Neutrophil (primary cell): ENCODE data around the gene DMD.

Experiments used
- H3K27ac ChIP-seq: fragments of 200-600 bp; sonication (generic); 2 replicates; pipeline ENCODE4 v1.5.1; 2016; ENCODE audit warnings: mild to moderate bottlenecking, moderate library complexity
- H3K27me3 ChIP-seq: fragments of 200-600 bp; sonication (generic); 2 replicates; pipeline ENCODE4 v1.6.0; 2016; ENCODE audit warnings: mild to moderate bottlenecking
- H3K36me3 ChIP-seq: fragments of 200-600 bp; sonication (generic); 2 replicates; pipeline ENCODE4 v1.5.1; 2017
- H3K4me1 ChIP-seq, 2 experiments: fragments of 200-600 bp in 1 of 2; sonication (generic) in 1 of 2; 1 replicate in 1 of 2; 2 replicates in 1 of 2; pipeline versions ENCODE4 v1.5.1 to v1.6.1; 2013 to 2016; ENCODE audit warnings: low read depth in 1 of 2, low read length in 1 of 2, mild to moderate bottlenecking in 1 of 2, moderate library complexity in 1 of 2; ENCODE audit not compliant: control insufficient read depth in 1 of 2, insufficient read depth in 1 of 2
- H3K4me3 ChIP-seq, 2 experiments: fragments of 200-600 bp in 1 of 2; sonication (generic) in 1 of 2; 1 replicate in 1 of 2; 2 replicates in 1 of 2; pipeline ENCODE4 v1.5.1; 2013 to 2016; ENCODE audit warnings: low read depth in 1 of 2, low read length in 1 of 2, mild to moderate bottlenecking in 1 of 2, moderate library complexity in 1 of 2
- H3K9me3 ChIP-seq: fragments of 200-600 bp; sonication (generic); 2 replicates; pipeline ENCODE4 v1.5.1; 2016
- TF ChIP-seq, protein P1 (sequence below): fragments of 200-600 bp; sonication (generic); IDR thresholded peaks from 2 replicates; pipeline ENCODE4 v1.5.1; 2016; ENCODE audit warnings: antibody characterized with exemption

DMD gene

DNA sequence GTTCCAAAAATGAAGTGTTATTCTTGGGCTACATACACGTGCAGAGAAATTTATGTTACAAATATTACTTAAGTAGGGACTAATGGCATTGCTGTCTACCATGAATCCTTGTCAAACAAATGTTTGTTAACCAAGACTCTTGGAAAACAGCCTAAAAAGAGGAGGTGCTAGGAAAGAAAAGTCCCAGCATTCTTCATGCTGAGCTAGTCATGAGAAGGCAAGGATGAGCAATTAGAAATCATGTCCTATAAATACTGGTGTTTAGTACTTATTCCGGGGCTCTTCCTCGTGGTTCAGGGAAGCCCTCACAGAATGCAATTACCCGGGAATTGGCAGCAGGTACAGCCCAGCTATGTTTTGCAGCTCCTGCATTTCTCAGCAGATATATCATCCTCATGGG, 1761.4 kb downstream of the DMD start:
- H3K36me3 ChIP-seq: no peaks in the 10 kb centered on the region
- H3K27me3 ChIP-seq: no peaks in the 10 kb centered on the region
- no peak overlapping the region for H3K27ac ChIP-seq
- TF ChIP-seq, protein P1, sequence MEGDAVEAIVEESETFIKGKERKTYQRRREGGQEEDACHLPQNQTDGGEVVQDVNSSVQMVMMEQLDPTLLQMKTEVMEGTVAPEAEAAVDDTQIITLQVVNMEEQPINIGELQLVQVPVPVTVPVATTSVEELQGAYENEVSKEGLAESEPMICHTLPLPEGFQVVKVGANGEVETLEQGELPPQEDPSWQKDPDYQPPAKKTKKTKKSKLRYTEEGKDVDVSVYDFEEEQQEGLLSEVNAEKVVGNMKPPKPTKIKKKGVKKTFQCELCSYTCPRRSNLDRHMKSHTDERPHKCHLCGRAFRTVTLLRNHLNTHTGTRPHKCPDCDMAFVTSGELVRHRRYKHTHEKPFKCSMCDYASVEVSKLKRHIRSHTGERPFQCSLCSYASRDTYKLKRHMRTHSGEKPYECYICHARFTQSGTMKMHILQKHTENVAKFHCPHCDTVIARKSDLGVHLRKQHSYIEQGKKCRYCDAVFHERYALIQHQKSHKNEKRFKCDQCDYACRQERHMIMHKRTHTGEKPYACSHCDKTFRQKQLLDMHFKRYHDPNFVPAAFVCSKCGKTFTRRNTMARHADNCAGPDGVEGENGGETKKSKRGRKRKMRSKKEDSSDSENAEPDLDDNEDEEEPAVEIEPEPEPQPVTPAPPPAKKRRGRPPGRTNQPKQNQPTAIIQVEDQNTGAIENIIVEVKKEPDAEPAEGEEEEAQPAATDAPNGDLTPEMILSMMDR: no peak
- H3K9me3 ChIP-seq: no peaks in the 10 kb centered on the region
- H3K4me1 ChIP-seq: no peaks in the 10 kb centered on the region
- H3K4me3 ChIP-seq: no peak overlapping the region

DNA sequence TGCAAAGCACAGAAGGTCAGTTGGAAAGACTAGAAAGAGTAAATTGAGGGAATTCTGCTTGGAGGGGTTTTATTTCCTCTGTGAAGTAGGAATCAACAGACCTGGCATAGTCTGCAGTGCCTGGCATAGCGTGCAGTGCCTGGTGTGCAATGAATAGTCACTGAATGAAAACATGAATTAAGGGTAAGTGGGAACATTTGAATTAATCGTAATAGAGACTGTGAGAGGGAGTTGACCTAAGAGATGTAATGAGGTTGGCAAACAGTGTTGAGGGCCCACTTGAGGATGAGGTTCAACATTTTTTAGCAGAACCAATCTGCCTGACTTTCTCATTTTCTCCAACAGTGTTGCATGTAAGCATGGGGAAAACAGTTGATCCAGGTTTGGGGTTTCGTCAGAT, 1762.3 kb downstream of the DMD start:
- no peak overlapping the region for H3K4me3 ChIP-seq
- TF ChIP-seq, protein P1: no peak
- H3K36me3 ChIP-seq: no peaks in the 10 kb centered on the region
- no peaks in the 10 kb centered on the region for H3K9me3 ChIP-seq
- no peaks in the 10 kb centered on the region for H3K27me3 ChIP-seq
- H3K27ac ChIP-seq: no peak overlapping the region
- no peaks in the 10 kb centered on the region for H3K4me1 ChIP-seq

DNA sequence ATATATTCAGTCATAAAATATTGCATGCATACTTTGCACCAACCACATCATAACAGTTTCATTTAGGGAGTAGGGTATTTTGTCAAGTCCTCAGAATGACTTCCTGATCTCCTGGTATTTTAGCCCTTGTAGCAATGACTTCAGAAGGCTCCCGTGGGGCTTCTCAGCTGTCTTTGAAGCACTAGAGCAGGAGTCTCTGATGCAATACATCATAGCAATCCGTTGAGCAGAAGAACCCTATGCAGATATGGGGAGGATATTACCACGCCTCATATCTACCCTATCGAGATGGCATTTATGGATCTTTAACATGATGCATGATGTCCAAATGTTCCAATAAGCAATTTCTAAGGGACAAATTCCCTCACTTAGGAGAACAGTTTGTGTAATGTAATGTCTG, 1765.8 kb downstream of the DMD start:
- Histone ChIP-seq H3K9me3 (no peaks in the 10 kb centered on the region), H3K4me3 (no peak overlapping the region), H3K4me1 (no peaks in the 10 kb centered on the region), H3K36me3 (no peaks in the 10 kb centered on the region), H3K27ac (no peak overlapping the region), H3K27me3 (no peaks in the 10 kb centered on the region)
- TF ChIP-seq, protein P1: no peak

DNA sequence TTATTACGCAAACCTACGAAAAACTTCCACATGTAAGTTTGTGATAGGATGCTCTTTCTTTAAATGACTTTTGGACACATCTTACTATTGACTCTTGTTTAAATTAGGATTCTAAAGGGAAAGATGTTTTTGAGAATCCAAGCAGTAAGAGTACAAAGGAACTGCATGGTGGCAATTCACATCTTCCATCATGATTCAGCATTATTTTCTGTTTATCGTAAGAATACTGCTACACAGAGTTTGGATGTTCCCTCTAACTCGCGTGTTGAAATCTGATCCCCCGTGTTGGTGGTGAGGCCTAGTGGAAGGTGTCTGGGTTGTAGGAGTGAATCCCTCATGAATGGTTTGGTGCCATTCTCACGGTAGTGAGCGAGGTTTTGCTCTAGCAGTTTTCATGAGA, 1767.7 kb downstream of the DMD start:
- Histone ChIP-seq H3K27ac (no peak overlapping the region), H3K4me3 (no peak overlapping the region), H3K27me3 (no peaks in the 10 kb centered on the region), H3K9me3 (no peaks in the 10 kb centered on the region), H3K4me1 (no peaks in the 10 kb centered on the region), H3K36me3 (no peaks in the 10 kb centered on the region)
- TF ChIP-seq, protein P1: no peak

DNA sequence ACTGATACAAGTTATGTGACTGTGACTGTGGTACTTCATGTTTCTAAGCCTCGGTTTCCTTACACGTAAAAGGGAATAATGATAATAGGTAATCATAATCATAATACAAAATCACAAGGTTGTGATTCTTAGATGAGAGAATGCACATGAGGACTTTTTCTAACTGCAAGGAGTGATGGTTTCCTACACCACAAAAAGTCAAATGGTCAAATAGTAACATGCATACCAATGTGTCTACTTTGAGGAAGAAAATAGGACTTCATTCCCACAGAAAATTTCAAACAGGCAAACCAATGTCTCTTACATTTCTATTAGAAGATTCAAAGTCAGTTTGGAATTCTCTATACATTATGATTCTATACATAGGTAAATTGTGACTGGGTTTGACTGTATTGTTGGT, 1770.8 kb downstream of the DMD start:
- Histone ChIP-seq H3K36me3 (no peaks in the 10 kb centered on the region), H3K9me3 (no peaks in the 10 kb centered on the region), H3K4me3 (no peak overlapping the region), H3K4me1 (no peaks in the 10 kb centered on the region), H3K27me3 (no peaks in the 10 kb centered on the region), H3K27ac (no peak overlapping the region)
- TF ChIP-seq, protein P1: no peak

DNA sequence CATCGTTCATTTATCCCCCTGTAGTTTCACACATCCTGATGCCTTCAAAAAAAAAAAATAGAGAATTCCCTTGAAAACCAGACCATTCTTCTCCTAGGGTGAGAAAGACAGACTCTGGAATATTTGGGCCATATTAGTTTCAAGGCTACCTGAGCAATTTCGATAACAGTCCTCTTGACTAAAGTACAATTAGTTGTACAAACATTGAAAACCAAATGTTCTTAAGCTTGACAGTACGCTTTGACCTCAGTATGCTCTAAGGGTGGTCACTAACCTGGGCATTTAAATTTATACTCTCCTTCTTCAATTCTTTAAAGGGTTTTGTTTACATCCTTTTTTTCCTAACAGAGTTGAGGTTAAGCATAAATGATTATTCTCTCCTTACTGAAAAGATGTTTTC, 1774.9 kb downstream of the DMD start:
- Histone ChIP-seq H3K27me3 (no peaks in the 10 kb centered on the region), H3K4me1 (no peaks in the 10 kb centered on the region)

More for the DNA sequence above, 1774.9 kb downstream of the DMD start:
- no peak overlapping the region for H3K27ac ChIP-seq
- no peaks in the 10 kb centered on the region for H3K36me3 ChIP-seq
- no peak overlapping the region for H3K4me3 ChIP-seq
- TF ChIP-seq, protein P1: no peak
- no peaks in the 10 kb centered on the region for H3K9me3 ChIP-seq
